ENCODE data around the gene CCL8.
"Not testable (repeated sequence)": the region's sequence is repeated elsewhere in the genome, so short reads cannot be mapped to it uniquely, and the experiment has no call there.

The CCL8 gene

DNA sequence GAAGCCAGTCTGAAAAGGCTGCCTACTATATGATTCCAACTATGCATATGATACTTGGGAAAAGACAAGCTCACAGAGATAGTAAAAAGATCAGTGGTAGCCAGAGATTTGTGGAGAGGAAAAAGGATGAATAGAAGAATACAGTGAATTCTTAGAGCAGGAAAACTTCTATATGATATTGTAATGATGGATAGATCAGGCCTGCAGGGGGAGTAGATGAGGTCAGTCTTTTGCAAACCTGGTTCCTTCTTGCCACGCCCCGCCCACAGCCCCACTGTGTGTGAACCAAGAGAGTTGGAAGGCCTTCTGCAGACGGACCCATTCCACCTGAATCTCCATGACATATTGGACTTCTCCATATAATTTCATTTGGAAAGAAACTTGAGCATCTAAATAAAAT is 761 bp upstream of the CCL8 start:
- no peak for DNase-seq

DNA sequence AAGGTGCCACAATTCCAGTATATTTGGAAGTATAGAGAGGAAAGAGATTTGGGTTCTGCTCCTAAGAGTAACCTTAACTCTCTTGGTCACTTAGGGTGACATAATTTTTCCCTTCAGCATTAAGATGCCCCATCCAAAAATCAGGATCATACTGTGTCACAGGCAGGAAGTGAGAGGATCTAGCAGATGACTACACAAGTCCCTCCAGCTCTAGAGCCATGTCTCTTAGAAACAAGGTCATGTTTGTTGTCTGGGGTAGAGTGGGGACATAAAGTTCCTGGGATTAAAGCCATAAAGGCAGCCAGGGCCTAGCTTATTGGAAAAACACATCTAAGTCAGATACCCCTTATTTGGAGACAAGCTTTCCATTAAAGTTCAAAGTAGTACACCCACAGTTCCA is 2.7 kb downstream of the CCL8 start:
- DNase-seq: no peak

DNA sequence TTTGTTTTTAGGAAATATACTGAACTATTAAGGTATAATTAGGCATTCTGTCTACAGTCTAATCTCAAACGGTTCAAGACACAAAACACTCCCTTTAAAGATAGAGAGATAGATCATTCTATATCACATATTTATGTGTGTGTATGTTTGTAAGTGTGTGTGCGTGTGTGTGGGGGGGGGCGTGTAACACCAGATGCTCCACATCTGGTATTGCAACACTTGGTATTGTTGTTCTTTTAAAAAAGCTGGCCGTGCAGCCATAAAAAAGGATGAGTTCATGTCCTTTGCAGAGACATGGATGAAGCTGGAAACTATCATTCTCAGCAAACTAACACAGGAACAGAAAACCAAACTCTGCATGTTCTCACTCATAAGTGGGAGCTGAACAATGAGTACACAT is 8.3 kb downstream of the CCL8 start:
- DNase-seq: not testable (repeated sequence)

DNA sequence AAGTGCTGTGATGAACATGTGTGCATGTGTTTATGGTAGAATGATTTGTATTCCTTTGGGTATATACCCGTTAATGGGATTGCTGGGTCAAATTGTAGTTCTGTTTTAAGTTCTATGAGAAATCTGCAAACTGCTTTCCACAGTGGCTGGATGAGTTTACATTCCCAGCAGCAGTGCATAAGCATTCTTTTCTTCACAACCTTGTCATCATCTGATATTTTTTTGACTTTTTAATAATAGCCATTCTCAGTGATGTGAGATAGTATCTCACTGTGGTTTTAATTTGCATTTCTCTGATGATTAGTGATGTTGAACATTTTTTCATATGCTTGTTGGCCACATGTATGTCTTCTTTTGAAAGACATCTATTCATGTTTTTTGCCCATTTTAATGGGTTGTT is 18.5 kb downstream of the CCL8 start:
- no peak for DNase-seq

DNA sequence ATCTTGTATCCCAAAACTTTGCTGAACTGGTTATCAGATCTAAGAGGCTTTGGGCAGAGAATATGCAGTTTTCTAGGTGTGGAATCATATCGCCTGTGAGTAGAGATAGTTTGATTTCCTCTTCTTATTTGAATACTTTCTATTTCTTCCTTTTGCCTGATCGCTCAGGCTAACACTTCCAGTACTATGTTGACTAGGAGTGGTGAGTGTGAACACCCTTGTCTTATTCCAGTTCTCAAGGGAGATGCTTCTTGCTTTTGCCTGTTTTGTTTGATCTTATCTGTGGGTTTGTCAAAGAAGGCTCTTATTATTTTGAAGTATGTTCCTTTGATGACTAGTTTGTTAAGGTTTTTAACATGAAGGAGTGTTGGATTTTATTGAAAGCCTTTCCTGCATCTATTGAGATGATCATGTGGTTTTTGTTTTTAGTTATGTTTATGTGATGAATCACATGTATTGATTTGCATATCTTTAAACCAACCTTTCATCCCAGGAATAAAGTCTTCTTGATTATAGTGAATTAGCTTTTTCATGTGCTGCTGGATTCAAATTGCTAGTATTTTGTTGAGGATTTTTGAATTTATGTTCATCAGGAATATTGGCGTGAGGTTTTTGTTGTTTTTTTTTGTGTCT is 20.0 kb downstream of the CCL8 start:
- no peak for DNase-seq

DNA sequence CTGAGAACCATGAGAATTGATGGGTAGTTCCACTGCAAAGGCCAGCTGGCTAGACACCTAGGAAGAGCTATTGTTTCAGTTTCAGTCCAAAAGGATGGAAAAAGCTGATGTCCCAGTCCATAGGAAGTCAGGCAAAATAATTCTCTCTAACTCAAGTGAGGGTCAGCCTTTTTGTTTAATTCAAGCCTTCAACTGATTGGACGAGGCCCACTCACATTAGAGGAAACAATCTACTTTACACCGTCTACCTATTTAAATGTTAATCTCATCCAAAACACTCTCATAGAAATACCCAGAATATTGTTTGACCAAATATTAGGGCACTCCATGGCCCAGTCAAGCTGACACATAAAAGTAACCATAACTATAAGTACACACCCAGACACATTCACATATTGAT is 22.7 kb downstream of the CCL8 start:
- DNase-seq: no peak

DNA sequence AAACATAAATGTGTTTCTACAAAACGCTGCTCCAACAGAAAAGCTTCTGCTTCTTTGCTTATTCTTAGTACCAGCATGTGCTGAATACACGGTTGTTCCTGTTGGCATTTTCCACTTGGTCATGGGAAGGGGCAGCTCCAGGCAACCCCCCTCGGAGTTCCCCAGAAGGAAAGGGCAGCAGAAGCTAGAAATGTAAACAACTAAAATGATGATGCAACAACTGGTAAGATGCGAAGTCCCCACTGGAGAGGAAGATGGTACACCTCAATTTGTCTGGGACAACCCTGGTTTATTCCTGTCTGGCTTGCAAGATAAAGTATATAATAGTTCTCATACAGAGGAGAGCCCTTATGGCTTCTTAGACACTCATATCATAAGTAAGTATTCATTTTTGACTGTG is 27.8 kb downstream of the CCL8 start:
- no peak for DNase-seq

DNA sequence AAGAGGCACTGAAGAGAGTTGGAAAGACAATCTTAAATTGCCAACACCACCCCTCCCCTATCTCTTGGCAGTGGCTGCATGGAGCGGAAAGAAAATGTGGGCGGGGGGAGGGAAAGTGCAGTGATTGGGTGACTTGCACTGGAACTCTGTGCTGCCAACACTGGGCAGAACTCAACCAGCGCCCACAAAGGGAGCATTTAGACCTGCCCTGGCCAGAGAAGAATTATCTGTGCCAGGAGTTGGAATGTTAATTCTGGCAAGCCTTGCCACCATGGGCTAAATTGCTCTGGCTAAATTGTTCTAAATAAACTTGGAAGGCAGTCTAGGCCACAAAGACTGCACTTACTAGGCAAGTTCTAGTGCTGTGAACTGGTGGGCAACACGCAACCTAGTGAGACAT is 30.5 kb downstream of the CCL8 start:
- DNase-seq: no peak

DNA sequence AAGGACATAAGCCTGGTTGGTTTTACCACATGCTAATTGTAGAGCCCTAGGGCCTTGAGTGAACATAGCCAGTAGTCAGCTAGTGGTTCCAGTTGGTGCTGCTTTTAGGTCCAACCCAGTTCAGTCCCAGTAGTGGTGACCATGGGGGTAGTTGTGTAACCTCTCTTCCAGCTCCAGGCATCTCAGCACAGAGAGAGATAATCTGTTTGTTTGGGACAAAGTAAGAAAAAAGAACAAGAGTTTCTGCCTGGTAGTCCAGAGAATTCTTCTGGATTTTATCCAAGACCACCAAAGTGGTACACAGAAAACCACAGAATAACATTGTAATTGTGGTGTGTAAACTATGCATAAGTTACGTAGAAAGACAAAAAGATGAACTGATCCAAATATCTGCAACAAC is 31.9 kb downstream of the CCL8 start:
- DNase-seq: no peak

DNA sequence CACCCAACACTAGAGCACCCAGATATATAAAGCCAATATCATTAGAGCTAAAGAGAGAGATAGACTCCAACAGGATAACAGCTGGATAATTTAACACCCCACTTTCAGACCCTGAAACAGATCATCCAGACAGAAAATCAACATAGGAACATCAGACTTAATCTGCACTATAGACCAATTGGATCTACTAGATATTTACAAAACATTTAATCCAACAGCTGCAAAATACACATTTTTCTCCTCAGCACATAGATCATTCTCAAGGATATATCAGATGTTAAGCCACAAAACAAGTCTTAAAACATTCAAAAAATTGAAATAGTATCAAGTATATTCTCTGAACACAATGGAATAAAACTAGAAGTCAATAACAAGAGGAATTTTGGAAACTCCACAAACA is 33.0 kb downstream of the CCL8 start:
- no peak for DNase-seq

DNA sequence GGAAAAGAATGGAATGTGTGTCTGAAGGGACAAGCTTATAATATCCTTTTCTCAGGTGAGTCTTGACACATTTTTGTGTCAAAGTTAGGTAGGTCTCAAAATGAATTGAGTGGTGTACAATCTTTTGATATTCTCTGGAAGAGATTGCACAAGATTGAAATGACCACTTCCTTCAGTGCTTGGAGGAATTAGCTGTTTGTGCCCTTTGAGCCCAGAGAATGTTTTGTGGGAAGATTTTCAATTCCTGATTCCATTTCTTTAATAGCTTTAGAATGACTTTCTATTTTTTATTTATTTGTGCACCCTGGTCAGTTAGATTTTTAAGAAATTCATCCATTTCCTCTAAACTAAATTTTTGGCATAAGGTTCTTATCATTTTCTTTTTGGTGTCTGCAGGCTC is 35.4 kb downstream of the CCL8 start:
- no peak for DNase-seq

DNA sequence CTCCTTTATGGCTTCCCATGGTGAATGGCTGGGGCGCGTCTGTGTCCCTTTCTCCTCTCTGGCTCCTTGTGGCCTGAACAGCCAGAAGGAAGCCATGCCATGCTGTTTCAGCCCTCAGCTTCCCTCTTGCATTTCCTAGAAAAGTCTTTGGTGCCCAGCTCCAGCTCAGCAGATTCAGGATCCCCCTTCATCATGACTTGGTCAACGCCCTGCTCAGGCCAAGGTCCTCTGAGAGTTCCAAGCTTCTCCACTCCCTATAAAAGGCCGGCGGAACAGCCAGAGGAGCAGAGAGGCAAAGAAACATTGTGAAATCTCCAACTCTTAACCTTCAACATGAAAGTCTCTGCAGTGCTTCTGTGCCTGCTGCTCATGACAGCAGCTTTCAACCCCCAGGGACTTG is 37.0 kb downstream of the CCL8 start, which contains the start of gene CCL13:
Gene CCL13 (plus strand): TSS at position 287 of the 400 bp plus-strand sequence. CDS start 47 bp downstream, at position 334.
- DNase-seq: no peak

DNA sequence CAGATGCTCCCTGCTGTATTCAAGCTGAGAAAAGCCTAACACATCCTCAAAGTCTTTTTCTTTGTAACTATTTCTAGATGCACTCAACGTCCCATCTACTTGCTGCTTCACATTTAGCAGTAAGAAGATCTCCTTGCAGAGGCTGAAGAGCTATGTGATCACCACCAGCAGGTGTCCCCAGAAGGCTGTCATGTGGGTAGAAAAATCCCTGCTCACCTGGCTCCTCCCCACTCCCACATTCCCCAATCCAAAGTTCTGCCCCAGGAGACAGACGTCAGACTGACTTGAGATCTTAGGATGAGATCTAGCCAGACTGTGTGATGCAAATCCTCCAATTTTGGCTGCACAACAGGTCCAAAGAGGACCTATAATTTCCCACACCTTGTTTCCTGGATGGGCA is 38.2 kb downstream of the CCL8 start:
- no peak for DNase-seq

DNA sequence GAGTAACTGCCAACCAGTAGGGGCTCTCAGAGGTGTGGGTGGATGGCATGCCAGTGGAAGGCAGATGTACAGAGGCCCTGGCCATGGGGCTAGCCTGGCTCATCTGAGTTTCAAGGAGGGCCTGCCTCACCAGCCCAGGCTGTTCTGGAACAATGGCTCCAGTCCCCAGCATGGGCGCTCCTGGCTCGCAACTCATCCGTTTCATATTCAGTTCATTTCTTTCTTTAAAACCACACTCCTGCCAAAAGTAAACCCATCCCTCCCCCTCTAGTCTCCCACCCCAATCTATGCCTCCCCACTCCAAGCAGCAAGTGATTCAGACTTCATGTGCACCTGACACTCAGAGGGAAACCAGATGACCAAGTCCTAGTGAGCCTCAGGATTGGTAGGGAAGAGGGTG is 39.4 kb downstream of the CCL8 start:
- DNase-seq: no peak

DNA sequence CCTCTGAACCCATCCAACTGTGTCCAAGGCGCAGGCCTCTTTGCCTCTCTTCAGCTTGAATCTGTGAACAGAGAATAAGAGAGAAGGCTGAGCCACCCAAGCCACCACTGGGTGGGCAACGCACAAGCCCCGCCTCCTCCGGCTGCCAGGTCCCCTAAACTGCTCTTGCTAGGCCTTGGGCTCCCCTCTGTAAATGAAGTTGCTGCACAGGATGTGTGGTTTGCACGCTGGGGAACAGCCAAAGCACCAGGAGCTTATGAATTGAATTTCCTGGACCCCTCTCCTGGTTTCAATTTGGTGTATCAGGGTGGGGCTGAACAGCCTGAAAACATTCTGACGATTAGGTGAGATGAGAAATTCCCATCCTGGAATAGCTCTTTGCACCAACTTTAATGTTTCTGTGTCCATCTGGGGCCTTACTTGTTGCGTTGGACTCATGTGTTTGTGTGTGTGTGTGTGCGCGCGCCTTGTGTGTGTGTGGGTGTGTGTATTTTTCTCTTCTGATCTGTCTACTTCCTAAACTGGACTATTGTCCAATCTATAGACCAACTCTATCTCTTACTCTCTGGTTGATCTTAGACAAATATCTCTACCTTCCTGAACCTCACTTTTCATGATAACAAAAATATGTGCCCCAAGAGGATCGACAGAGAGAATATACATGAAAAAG is 41.5 kb downstream of the CCL8 start:
- no peak for DNase-seq

DNA sequence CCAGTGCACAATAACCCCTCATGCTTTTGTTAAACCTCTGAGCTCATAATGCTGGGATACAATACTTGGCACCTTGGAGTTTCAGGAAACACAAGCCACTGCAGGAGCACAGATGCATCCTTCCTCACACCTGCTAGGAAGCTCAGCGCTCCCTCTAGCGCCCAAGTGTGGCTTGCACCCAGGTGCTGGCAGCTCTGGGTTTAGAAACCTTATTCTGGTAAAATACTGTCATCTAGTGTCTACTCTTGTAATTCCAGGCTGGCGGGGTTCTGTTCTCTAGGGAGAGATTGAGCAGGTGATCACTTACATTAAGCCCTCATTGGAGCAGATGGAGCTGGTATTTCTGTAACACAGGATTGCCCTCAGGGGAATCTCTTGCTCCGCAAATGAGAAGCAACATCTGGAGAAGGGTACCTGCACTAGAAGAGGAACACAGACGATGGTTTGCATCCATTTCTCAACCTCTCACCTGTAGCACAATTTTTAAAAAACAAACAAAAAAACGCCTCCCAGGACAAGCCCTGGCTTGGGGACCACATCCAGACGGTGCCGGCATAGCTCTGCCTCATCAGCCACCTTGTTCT is 42.3 kb downstream of the CCL8 start:
- peak; percentile 86 for DNase-seq

DNA sequence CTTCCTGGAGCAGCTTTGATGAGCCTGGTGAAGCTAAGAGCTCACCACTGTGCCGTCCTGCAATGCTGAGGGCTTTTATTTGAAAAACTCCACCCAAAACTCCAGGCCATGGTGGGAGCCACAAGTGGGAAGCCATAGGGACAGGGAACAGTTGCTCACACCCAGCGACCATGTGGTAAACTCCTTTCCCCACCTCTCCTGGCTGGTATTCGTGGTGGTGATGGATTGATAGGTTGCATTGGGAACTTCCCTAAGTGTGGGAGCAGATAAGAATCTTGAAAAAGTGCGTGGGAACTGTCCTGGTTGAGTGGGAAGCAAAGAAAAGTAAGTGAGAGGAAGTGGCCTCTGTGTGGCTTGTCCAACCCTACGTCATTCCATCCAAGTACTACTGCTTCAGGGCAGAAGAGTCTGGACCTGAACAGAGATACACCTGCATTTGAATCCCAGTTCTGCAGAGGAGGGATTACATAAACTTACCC is 44.0 kb downstream of the CCL8 start, which contains the start of gene CCL1:
Gene CCL1 (minus strand): TSS at position 51 of the 479 bp plus-strand sequence. CDS start 72 bp downstream, outside the sequence.
- no peak for DNase-seq

DNA sequence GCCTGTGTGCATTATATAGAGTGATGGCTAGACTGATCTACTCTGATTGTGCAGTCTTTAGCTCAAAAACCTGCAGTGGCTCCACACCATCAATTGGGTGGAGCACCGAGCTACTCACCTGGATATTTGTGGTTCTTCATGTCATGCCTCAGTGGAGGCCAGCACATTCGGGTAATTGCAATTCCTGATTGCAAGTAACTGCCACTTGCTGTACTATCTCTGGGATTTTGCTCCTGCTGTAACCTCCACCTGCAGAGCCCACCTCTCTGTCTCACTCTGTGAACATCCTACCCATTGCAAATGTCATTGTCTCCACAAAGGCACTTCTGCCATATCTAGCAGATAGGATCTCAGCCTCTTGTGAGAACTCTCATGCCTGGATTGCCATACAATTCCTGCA is 45.5 kb downstream of the CCL8 start:
- no peak for DNase-seq

DNA sequence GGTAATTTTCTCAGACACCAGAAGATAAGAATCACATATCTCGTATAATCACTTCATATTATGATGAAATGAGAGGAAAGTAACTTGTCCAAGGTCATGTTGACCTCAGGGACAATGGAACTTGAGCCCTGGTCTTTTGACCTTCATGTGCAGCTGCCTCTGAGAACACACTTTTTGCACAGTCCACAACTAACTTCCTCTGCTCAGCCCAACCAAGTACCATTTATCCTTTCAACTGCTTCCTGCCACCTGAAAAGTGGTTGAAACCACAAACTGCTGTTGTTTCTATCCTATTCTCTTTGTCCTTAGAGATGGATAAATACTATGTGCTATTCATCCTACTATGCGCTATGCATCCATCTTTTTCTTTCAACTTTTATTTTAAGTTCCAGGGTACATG is 46.1 kb downstream of the CCL8 start:
- DNase-seq: no peak

DNA sequence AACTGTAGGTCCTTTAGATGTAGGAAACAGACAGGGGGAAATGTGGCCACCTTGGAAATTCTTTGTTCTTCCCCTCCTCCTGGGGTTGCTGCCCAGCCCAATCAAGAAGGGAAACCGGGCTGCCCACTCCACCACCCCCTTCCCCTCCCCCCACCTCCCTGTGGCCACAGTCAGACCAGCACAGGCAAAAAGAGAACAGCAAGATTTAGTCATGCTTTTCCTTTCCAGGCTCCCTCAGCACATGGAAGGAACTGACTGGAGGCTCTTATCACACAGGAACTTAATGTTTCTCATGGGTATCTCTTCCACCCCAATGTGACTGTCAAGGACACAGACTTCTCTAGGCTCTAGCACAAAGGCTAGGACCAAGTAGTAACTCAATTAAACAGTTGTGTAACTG is 46.8 kb downstream of the CCL8 start:
- no peak for DNase-seq

DNA sequence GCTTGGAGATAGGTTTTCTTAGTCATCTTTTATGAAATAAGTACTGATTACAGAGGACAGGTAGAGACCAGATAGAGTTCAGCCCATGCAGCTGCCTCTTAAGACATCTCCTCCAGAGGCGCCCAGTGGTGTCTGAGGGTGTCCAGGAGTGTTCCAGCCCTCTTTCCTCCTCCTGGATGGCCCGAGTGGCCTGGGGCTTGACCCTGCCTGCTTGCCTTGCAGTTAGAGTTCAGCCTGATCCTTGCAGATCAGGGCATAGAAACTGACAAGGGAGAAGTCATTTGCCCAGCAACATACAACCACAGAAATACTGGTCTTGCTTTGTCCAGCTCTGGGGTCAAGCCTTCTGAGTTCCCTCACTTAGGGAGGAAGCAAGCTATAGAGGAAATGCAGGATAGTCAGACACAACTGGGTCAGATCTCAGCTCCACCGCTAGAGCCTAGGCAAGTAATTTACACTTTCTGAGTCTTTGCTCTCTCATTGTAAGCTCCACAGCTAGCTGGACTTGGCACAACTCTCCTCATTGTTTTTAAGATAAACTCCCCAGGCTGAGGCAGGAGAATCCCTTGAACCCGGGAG is 47.4 kb downstream of the CCL8 start:
- no peak for DNase-seq

DNA sequence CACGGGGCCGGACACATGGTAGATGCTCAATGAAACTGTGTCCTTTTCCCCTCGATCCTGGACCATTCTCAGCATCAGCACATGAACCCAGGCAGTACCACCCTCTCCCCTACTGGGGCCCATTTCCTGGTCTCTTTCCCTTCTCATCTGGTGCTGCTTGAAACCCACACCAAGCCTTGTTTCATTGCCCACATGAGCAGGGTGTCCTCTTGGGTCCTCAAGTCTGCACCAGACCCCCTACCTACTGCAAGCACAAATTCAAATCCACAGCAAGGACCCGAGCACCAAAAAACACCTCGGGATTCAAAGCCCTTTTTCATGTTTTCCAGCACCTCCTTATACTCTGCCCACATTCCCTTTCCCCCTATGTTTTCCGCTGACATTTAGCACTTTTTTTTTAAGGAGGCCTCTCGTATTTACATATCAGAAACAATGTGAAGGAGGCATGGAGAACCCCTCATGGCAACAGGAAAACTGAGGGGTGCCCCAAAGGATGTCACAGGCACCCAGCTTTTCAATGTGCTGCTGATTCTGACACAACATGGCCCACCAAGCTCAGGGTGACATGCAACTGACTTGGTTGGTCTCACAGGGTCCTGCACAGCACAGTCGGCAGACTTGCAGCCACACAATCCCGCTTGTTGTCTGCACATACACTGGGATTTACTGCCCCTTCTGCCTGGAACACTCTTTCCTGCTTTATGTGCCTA is 48.4 kb downstream of the CCL8 start:
- DNase-seq: no peak

DNA sequence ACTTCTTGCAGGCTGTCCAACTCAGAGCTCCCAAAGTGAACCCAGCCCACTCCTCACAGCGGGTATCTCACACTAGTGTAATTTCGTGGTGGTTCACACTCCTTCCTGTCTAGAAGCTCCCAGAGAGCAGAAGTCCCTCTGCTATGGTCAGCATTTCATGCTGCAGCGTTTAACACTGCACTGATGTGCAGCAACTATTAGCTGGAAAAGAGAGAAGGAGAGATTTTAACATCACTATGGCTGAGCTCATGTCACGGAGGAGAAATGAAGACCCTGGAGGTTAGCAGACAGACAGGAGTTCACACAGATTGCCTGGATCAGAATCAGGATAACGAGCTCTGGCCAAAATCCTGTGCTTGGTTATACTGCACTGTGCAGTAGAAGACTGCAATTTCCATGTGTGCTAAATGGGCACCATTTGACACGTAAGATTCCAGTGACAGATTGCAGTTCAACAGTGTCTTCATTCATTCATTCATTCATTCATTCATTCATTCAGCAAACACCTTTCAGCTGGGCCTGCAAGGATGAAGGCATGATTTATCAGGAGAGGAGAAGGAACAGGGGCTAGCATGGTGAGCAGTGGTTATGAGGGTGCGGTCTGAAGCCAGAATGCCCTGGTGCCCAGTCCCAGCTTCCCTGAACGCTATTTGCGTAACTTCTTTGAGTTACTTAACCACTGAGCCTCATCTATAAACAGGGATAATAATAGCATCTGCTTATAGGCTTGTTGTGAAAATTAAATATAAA is 49.1 kb downstream of the CCL8 start:
- DNase-seq: no peak
